DMS114 treated with DMSO at 0.1 percent for 48 hours (cell line): ENCODE data around the gene RFX1.

ENCODE experiments used
- DNase-seq: peaks from one replicate; lab custom pipeline; 2025; ENCODE audit not compliant: unreplicated experiment; lab: John Stamatoyannopoulos, UW

Gene RFX1

GRCh38 chr19:13996928-13997630 lies 9.0 kb downstream of the RFX1 start:
- DNase-seq = no peak

GRCh38 chr19:13995878-13996765 lies 10.0 kb downstream of the RFX1 start:
- DNase-seq = no peak

- no peak for DNase-seq
Measured at GRCh38 chr19:13995017-13995728, 10.9 kb downstream of the RFX1 start.

DNA sequence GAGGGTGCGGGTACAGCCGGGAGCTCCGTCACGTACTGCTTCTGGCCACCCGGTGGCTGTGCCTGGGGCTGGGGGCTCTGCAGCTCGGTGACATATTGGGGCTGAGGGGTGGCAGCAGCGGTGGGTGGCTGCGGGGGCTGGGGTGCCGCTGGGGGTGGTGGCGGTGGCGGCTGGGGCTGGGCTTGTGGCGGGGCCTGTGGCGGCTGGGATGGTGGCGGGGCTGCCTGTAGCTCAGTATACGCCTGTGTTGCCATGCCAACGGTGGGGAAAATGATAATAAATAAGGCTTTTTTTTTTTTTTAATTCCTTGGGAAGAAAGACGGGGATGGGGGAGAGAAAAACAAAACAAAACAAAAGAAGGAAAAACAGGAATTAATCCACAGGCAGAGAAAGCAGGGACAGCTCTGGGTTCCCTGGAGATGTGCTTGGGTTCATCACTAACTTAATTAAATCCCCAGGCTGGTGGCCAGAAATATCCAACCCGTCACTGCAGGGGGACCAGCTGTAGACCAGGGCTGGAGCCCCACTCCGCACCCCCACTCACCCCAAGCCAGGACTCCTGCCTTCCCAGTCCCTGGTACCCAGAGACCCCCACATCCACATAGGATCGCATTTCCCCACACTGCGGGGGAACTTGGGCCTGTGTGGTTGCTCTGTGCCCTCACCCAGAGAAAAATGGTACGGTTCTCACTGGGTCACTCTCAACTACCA lies 12.4 kb downstream of the RFX1 start:
- DNase-seq = no peak

- no peak for DNase-seq
Measured at GRCh38 chr19:13992025-13992424, 14.1 kb downstream of the RFX1 start.

DNA sequence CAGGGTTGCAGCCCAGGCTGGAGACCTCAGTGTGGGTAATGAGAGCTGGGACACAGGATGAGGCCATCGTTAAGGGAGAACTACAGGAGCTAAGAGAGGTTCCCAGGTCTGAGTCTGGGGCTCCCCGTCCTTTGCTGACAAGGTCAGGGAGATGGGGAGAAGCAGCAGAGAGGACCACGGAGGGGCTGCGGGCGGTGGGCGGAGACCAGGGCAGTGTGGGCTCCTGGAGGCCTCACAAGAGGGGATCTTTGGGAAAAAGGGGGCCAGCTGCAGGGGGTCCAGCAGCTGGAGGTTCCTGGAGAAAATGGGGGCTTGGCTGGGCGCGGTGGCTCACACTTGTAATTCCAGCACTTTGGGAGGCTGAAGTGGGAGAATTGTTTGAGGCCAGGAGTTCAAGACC lies 16.0 kb downstream of the RFX1 start:
- DNase-seq = no peak

DNA sequence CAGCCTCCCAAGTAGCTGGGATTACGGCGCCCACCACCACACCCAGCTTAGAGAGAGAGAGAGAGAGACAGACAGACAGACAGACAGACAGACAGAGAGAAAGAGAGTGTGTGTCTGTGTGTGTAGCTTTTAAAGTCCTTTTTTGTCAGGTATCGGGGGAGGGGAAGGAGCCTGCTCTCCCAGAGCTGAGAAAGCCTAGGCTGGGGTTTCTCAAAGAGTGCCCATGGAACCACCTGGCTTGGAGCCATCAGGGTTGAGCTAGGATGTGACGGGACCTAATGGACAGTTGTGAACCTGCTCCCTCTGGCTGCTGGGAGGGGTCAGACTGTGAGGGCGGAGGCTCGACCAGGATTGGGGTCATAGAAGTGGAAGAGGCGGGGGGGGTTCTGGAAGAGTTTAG lies 16.6 kb downstream of the RFX1 start:
- DNase-seq = no peak

- DNase-seq = no peak
Measured at GRCh38 chr19:13987101-13987890, 18.8 kb downstream of the RFX1 start.

DNA sequence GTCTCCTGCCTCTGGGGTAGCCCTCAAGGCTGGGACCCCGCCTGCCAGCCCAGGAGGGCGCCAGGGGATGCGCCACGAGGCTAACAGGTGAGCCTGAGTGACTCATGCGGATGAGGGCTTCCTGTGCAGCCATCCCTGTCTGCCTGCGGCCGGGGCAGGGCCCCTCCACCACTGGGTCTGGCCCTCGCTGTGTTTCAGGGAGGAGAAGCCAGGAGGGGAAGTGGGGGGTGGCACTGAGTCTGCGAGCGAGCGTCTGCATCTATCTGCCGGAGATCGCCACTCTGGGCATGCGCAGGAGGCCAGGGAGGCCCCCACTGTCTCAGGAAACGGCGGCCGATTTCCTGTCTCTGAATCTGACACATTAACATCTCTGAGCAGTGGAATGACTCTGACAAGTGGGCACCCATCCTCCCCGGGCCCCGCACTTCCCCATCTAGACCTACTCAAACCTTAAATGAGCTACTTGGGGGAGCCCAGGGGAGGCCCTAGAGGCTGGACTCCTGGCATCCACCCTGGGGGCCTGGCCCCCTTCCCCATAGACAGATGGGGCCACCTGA lies 19.7 kb downstream of the RFX1 start:
- no peak for DNase-seq

DNA sequence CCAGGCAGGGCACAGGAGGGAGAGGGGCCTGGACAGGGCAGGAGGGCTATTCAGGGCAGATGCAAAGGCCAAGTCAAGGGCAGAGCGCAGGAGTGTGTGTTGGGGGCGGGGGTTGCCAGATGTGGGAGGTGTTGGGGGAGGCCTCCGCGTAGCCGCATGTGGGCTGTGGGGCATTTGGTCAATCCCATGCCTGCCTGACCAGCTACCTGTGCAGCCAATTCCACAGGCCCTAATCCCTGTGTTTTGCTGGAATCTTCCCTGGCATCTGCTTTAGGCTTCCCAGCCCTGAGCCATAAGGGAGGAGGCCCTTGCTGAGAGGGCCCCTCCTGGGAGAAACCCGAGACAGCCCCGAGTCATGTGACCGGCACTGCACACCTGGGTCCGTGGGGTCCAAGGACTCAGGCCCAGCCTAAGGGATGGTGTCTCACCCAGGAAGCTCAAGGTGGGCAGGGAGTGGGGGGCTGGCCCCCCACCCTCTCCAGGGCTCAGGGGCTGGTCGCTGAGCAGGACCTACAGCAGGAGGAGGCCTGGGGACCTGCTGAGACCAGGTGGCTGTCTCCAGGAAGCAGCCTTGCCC lies 20.3 kb downstream of the RFX1 start:
- DNase-seq = no peak

GRCh38 chr19:13984875-13985741 lies 21.0 kb downstream of the RFX1 start:
- no peak for DNase-seq

- DNase-seq = no peak
Measured at GRCh38 chr19:13984186-13984585, 21.9 kb downstream of the RFX1 start.

GRCh38 chr19:13983213-13983889 lies 22.8 kb downstream of the RFX1 start:
- DNase-seq = no peak

DNA sequence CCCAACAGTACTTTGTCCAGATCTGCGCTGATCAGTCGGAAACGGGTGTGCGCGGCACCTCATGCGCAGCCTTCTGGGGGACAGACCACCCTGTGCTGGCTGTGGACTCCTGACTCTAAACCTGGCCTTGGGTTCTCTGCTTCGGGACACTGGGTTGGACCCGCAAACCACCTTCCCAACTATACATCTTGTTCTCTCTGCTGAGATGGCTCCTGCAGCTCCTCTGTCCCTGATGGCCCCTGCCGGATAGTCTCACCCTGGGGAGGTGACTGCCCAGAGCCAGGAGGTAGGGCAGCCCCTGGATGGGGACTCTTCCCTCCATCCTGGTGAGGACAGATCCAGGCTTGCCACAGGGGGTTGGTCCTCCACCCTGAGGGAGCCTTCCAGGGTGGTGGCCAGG lies 23.3 kb downstream of the RFX1 start:
- no peak for DNase-seq

- no peak for DNase-seq
Measured at GRCh38 chr19:13981988-13982501, 24.1 kb downstream of the RFX1 start.

DNA sequence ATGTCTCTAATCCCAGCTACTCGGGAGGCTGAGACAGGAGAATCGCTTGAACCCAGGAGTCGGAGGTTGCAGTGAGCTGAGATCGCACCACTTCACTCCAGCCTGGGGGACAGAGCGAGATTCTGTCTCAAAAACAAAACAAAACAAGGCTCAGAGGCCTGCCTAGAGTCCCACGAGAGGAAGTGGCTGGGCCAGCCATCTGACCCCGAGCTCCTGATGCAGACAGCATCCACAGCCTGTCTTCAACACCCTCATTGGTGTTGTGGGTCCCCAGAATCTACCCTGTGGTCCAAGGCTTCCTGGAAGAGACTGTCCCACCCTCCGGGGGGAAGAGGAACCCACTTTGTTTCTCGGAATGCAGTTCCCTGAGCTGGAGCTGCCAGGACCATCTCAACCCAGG lies 24.7 kb downstream of the RFX1 start:
- no peak for DNase-seq

- DNase-seq = no peak
Measured at GRCh38 chr19:13981021-13981420, 25.1 kb downstream of the RFX1 start.

- DNase-seq = no peak
Measured at GRCh38 chr19:13980340-13980739, 25.8 kb downstream of the RFX1 start.
